ENCODE data around the gene INSC.

DNA sequence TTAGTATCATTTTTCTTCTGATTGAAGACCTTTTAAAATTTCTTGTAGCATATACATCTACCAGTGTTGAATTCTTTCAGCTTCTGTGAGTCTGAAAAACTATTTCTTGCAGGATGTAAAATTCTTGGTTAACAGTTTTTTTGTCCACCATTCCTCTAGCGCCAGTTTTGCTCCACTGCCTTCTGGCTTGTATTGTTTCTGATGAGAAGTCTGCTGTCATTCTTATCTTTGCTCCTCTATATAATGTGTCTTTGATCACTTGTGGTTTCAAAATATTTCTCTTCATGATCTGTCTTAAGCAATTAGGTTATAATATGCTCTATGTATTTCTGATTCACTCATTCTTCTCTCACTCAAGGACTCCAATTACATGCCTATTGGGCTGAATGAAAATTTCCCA, 152.3 kb downstream of the INSC start:
- TF ChIP-seq, protein P1, sequence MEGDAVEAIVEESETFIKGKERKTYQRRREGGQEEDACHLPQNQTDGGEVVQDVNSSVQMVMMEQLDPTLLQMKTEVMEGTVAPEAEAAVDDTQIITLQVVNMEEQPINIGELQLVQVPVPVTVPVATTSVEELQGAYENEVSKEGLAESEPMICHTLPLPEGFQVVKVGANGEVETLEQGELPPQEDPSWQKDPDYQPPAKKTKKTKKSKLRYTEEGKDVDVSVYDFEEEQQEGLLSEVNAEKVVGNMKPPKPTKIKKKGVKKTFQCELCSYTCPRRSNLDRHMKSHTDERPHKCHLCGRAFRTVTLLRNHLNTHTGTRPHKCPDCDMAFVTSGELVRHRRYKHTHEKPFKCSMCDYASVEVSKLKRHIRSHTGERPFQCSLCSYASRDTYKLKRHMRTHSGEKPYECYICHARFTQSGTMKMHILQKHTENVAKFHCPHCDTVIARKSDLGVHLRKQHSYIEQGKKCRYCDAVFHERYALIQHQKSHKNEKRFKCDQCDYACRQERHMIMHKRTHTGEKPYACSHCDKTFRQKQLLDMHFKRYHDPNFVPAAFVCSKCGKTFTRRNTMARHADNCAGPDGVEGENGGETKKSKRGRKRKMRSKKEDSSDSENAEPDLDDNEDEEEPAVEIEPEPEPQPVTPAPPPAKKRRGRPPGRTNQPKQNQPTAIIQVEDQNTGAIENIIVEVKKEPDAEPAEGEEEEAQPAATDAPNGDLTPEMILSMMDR (IDR thresholded peaks at IDR 0.05): no peak
- TF ChIP-seq POLR2A (IDR thresholded peaks at IDR 0.05): no peak
- no peak for TF ChIP-seq EP300 (IDR thresholded peaks at IDR 0.05)

Data from ovary (tissue), 3 donors.